Liver (tissue), 9 donors: ENCODE measurements around the gene SAMD4A. TPM values are rescaled to one million over a fixed set of nuclear protein-coding genes. Genes with fewer than 3 reads are reported as not detected.

Experiments used
- DNase-seq: peaks from one replicate; pipeline ENCODE4 v3.0.0-alpha.2; 2017; ENCODE audit warnings: low spot score
- H3K27ac ChIP-seq, 2 donors: one replicate each; pipeline ENCODE4 v1.7.0; 2013; ENCODE audit warnings: inconsistent platforms in 2 of 2, low read length in 2 of 2, control low read depth in 1 of 2, low read depth in 1 of 2, mild to moderate bottlenecking in 1 of 2
- H3K27me3 ChIP-seq, 4 donors: one replicate each; pipeline versions ENCODE4 v1.6.1 to v1.7.0; 2013; ENCODE audit warnings: low read length in 3 of 4, inconsistent platforms in 1 of 4, mild to moderate bottlenecking in 1 of 4, moderate library complexity in 1 of 4; ENCODE audit not compliant: control insufficient read depth in 4 of 4, insufficient read depth in 4 of 4
- H3K36me3 ChIP-seq, 4 donors: one replicate each; pipeline versions ENCODE4 v1.6.1 to v1.7.0; 2013; ENCODE audit warnings: low read length in 3 of 4, mild to moderate bottlenecking in 3 of 4, low read depth in 1 of 4, moderate library complexity in 1 of 4; ENCODE audit not compliant: control insufficient read depth in 4 of 4, insufficient read depth in 3 of 4
- H3K4me1 ChIP-seq, 4 donors: one replicate each; pipeline versions ENCODE4 v1.6.1 to v1.7.0; 2013; ENCODE audit warnings: low read length in 3 of 4, mild to moderate bottlenecking in 3 of 4, moderate library complexity in 1 of 4; ENCODE audit not compliant: control insufficient read depth in 4 of 4, insufficient read depth in 4 of 4
- H3K4me3 ChIP-seq, 3 donors: one replicate each; pipeline versions ENCODE4 v1.6.1 to v1.7.0; 2013; ENCODE audit warnings: low read length in 3 of 3, control low read depth in 1 of 3, low read depth in 1 of 3, mild to moderate bottlenecking in 1 of 3
- H3K9ac ChIP-seq, 2 donors: one replicate each; pipeline ENCODE4 v1.7.0; 2013; ENCODE audit warnings: low read length in 2 of 2, mild to moderate bottlenecking in 2 of 2, moderate library complexity in 2 of 2, control low read depth in 1 of 2, low read depth in 1 of 2
- H3K9me3 ChIP-seq, 4 donors: one replicate each; pipeline versions ENCODE4 v1.6.1 to v1.7.0; 2013; ENCODE audit warnings: low read length in 3 of 4; ENCODE audit not compliant: control insufficient read depth in 4 of 4
- CTCF ChIP-seq: fragments of 150-350 bp; IDR thresholded peaks from 2 replicates; pipeline ENCODE4 v1.5.1; 2017; ENCODE audit warnings: improper control_type of control experiment, low read depth, low read length; ENCODE audit not compliant: missing input control
- EGR1 ChIP-seq, 2 donors: IDR thresholded peaks; 2 replicates each; pipeline ENCODE4 v1.6.1; 2016 to 2018; ENCODE audit warnings: antibody characterized with exemption in 2 of 2, low read depth in 2 of 2
- FOXA1 ChIP-seq: IDR thresholded peaks from 2 replicates; pipeline ENCODE4 v1.6.1; 2016; ENCODE audit warnings: antibody characterized with exemption
- FOXA2 ChIP-seq: IDR thresholded peaks from 2 replicates; pipeline ENCODE4 v1.6.1; 2016; ENCODE audit warnings: antibody characterized with exemption
- GABPA ChIP-seq, 2 donors: IDR thresholded peaks in 1 of 2; conservative IDR thresholded peaks in 1 of 2; 2 replicates each; pipeline ENCODE4 v1.6.1; 2016; ENCODE audit warnings: antibody characterized with exemption in 2 of 2, mild to moderate bottlenecking in 1 of 2, moderate library complexity in 1 of 2
- HNF4A ChIP-seq, 2 donors: conservative IDR thresholded peaks; 2 replicates each; pipeline ENCODE4 v1.6.1; 2016; ENCODE audit warnings: antibody characterized with exemption in 2 of 2, mild to moderate bottlenecking in 2 of 2
- HNF4G ChIP-seq: IDR thresholded peaks from 2 replicates; pipeline ENCODE4 v1.6.1; 2016; ENCODE audit warnings: antibody characterized with exemption
- JUND ChIP-seq, 2 donors: IDR thresholded peaks; 2 replicates each; pipeline ENCODE4 v1.6.1; 2016; ENCODE audit warnings: antibody characterized with exemption in 2 of 2
- MAX ChIP-seq: IDR thresholded peaks from 2 replicates; pipeline ENCODE4 v1.6.1; 2016; ENCODE audit warnings: antibody characterized with exemption
- NR2F2 ChIP-seq: IDR thresholded peaks from 2 replicates; pipeline ENCODE4 v1.6.1; 2016; ENCODE audit warnings: antibody characterized with exemption
- RAD21 ChIP-seq, 2 donors: IDR thresholded peaks; 2 replicates each; pipeline ENCODE4 v1.6.1; 2016; ENCODE audit warnings: antibody characterized with exemption in 2 of 2, mild to moderate bottlenecking in 2 of 2
- RXRA ChIP-seq, 2 donors: IDR thresholded peaks; 2 replicates each; pipeline ENCODE4 v1.6.1; 2017 to 2018; ENCODE audit warnings: antibody characterized with exemption in 2 of 2, mild to moderate bottlenecking in 1 of 2
- SP1 ChIP-seq: IDR thresholded peaks from 2 replicates; pipeline ENCODE4 v1.6.1; 2018; ENCODE audit warnings: antibody characterized with exemption, mild to moderate bottlenecking
- TAF1 ChIP-seq: conservative IDR thresholded peaks from 2 replicates; pipeline ENCODE4 v1.6.1; 2016; ENCODE audit warnings: antibody characterized with exemption, mild to moderate bottlenecking
- YY1 ChIP-seq: IDR thresholded peaks from 2 replicates; pipeline ENCODE4 v1.6.1; 2016; ENCODE audit warnings: antibody characterized with exemption, mild to moderate bottlenecking
- ZBTB33 ChIP-seq: IDR thresholded peaks from 2 replicates; pipeline ENCODE4 v1.6.1; 2016; ENCODE audit warnings: antibody characterized with exemption
- WGBS: extraction: QIAGEN DNeasy Blood & Tissue Kit; methylation state at CpG from one replicate; pipeline ENCODE4 v1.1.7; 2013; 5-methylcytosine and 5-hydroxymethylcytosine counted together
- polyA plus RNA-seq, 2 donors: library from polyadenylated mRNA; stranded (reverse) in 1 of 2; unstranded in 1 of 2; fragments of 200-250 nt in 1 of 2; fragments of >200 nt in 1 of 2; fragmentation: Nextera tagmentation in 1 of 2; extraction: Ambion mirVana in 1 of 2; gene quantifications; one replicate each; pipeline versions ENCODE4 v1.2.1 to v1.2.3, GENCODE V29; 2013 to 2015
- total RNA-seq, 2 donors: library from RNA; depleted of rRNA; stranded (reverse); fragments of >200 nt; gene quantifications; one replicate each; pipeline ENCODE4 v1.2.3, GENCODE V29; 2014
- TF ChIP-seq, protein P1 (sequence below): IDR thresholded peaks from 2 replicates; pipeline ENCODE4 v1.6.1; 2016; ENCODE audit warnings: antibody characterized with exemption, mild to moderate bottlenecking
- TF ChIP-seq, protein P2 (sequence below): IDR thresholded peaks from 2 replicates; pipeline ENCODE4 v1.6.1; 2016; ENCODE audit warnings: antibody characterized with exemption
- donor health status: healthy.
- donor health status: healthy.
- donor health status: healthy.
- donor health status: healthy.
- donor health status: healthy.

The SAMD4A gene
- total and polyA plus RNA-seq, 4 donors = 4.3 to 17.8 (median 8.1) TPM

DNA sequence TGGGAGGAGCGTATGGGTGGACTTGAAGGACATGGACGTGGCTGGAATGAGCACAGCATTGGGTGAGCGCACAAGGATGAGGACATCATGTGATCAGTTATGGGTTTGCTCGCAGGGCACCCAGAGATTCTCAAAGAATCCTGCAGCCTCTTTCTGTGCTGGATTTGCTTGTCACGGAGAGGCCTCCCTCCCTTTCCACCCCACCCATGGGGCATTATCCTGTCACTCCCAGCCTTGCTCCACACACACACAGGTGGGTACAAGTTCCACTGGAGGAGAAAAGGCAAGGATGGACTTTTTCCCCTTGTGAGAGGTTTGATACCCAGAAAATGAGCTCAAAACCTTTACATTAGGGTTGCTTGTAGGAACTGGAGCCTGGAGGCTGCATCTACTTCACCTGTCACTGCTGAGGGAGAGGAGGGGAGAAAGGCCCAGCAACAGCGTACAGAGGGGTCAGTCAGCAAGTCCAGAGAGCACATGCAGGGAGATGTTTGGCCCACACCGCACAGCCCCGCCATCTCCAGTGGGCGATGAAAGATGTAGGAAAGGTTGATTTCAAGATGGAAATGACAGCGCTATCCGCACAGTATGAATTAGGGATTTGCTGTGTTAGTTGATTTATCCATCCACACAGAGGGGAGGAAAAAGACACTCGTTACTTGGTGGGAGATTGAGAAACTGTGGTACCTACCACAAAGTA, 223.0 kb downstream of the SAMD4A start:
- peaks cover 2 to 25% (median 14%) of the 10 kb centered on the region in 4 donors for H3K36me3 ChIP-seq
- H3K4me1 ChIP-seq = peaks cover 6 to 39% (median 10%) of the 10 kb centered on the region in 4 donors
- no peaks in the 10 kb centered on the region for H3K9me3 ChIP-seq
- TF ChIP-seq MAX (no peak), RAD21 (IDR thresholded peaks at IDR 0.05) (no peak), GABPA (IDR thresholded peaks at IDR 0.05 in 1 of 2, conservative IDR thresholded peaks at IDR 0.05 in 1 of 2) (no peak), SP1 (no peak), HNF4G (no peak), TAF1 (no peak), YY1 (no peak), CTCF (no peak), HNF4A (conservative IDR thresholded peaks at IDR 0.05) (no peak), FOXA2 (no peak), EGR1 (IDR thresholded peaks at IDR 0.05; ENCODE audit: low read depth in 2 of 2) (no peak), JUND (IDR thresholded peaks at IDR 0.05) (no peak), RXRA (IDR thresholded peaks at IDR 0.05) (no peak), NR2F2 (no peak), FOXA1 (no peak), ZBTB33 (no peak)
- TF ChIP-seq, protein P1, sequence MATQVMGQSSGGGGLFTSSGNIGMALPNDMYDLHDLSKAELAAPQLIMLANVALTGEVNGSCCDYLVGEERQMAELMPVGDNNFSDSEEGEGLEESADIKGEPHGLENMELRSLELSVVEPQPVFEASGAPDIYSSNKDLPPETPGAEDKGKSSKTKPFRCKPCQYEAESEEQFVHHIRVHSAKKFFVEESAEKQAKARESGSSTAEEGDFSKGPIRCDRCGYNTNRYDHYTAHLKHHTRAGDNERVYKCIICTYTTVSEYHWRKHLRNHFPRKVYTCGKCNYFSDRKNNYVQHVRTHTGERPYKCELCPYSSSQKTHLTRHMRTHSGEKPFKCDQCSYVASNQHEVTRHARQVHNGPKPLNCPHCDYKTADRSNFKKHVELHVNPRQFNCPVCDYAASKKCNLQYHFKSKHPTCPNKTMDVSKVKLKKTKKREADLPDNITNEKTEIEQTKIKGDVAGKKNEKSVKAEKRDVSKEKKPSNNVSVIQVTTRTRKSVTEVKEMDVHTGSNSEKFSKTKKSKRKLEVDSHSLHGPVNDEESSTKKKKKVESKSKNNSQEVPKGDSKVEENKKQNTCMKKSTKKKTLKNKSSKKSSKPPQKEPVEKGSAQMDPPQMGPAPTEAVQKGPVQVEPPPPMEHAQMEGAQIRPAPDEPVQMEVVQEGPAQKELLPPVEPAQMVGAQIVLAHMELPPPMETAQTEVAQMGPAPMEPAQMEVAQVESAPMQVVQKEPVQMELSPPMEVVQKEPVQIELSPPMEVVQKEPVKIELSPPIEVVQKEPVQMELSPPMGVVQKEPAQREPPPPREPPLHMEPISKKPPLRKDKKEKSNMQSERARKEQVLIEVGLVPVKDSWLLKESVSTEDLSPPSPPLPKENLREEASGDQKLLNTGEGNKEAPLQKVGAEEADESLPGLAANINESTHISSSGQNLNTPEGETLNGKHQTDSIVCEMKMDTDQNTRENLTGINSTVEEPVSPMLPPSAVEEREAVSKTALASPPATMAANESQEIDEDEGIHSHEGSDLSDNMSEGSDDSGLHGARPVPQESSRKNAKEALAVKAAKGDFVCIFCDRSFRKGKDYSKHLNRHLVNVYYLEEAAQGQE = no peak
- TF ChIP-seq, protein P2, sequence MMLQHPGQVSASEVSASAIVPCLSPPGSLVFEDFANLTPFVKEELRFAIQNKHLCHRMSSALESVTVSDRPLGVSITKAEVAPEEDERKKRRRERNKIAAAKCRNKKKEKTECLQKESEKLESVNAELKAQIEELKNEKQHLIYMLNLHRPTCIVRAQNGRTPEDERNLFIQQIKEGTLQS = no peak
- no peak overlapping the region for H3K4me3 ChIP-seq
- no peak for DNase-seq
- no peak overlapping the region for H3K9ac ChIP-seq
- 97% methylated on average over 12 of the region's 12 CpGs for WGBS
- H3K27me3 ChIP-seq = no peaks in the 10 kb centered on the region
- H3K27ac ChIP-seq = no peak overlapping the region
